Kidney (tissue), 14 donors: ENCODE results near the gene NBAS. TPM values are rescaled to one million over a fixed set of nuclear protein-coding genes. Genes with fewer than 3 reads are reported as not detected.

ENCODE experiments used
- DNase-seq, 5 donors: peaks; one replicate each; pipeline ENCODE4 v3.0.0-alpha.2; 2013 to 2020
- FAIRE-seq: peaks from 2 replicates; lab custom pipeline; 2012; peaks lifted over from hg19 to GRCh38; lab: Jason Lieb, UNC
- H3K27ac ChIP-seq, 2 donors: one replicate each; pipeline ENCODE4 v1.7.0; 2013; ENCODE audit warnings: low read depth in 2 of 2, low read length in 2 of 2, inconsistent platforms in 1 of 2
- H3K27me3 ChIP-seq: one replicate; pipeline ENCODE4 v1.7.1; 2013; ENCODE audit warnings: low read length, inconsistent platforms; ENCODE audit not compliant: control insufficient read depth, insufficient read depth
- H3K36me3 ChIP-seq, 3 donors: one replicate each; pipeline versions ENCODE4 v1.7.0 to v1.7.1; 2013; ENCODE audit warnings: low read length in 3 of 3, control low read depth in 1 of 3, inconsistent platforms in 1 of 3; ENCODE audit not compliant: insufficient read depth in 3 of 3, control insufficient read depth in 2 of 3
- H3K4me1 ChIP-seq, 3 donors: one replicate each; pipeline versions ENCODE4 v1.7.0 to v1.7.1; 2013; ENCODE audit warnings: low read length in 3 of 3, inconsistent platforms in 1 of 3, low read depth in 1 of 3; ENCODE audit not compliant: control insufficient read depth in 2 of 3, insufficient read depth in 2 of 3
- H3K4me3 ChIP-seq, 3 donors: one replicate each; pipeline versions ENCODE4 v1.7.0 to v1.8.1; 2013; ENCODE audit warnings: low read length in 3 of 3, control low read depth in 1 of 3, inconsistent platforms in 1 of 3
- H3K9ac ChIP-seq, 3 donors: one replicate each; pipeline versions ENCODE4 v1.7.0 to v1.7.1; 2013; ENCODE audit warnings: low read length in 3 of 3, control low read depth in 1 of 3, inconsistent platforms in 1 of 3
- H3K9me3 ChIP-seq, 3 donors: one replicate each; pipeline versions ENCODE4 v1.7.0 to v1.7.1; 2013; ENCODE audit warnings: low read length in 3 of 3, control low read depth in 1 of 3, inconsistent platforms in 1 of 3; ENCODE audit not compliant: control insufficient read depth in 2 of 3, insufficient read depth in 1 of 3
- intact Hi-C: fragments of 100-400 bp; cut with DNase I; formaldehyde crosslinking; loops from one replicate; pipeline ENCODE4 v1.11.1; 2022
- polyA plus RNA-seq: library from polyadenylated mRNA; stranded (reverse); fragments of 350-450 nt; fragmentation: Illumina TruSeq; extraction: RNeasy Lipid Tissue Mini Kit (QIAGEN cat#74804); gene quantifications from one replicate; pipeline ENCODE4 v1.2.3, GENCODE V29; 2014; ENCODE audit warnings: low read depth, low replicate concordance; ENCODE audit not compliant: insufficient read depth
- total RNA-seq: library from RNA; stranded (reverse); fragmentation: NEBNext Ultra II Directional; extraction: Animal tissue kit (Norgen Biotek cat#: 25700); gene quantifications from one replicate; pipeline ENCODE4 v1.2.1, GENCODE V29; 2021
- TF ChIP-seq, protein P1 (sequence below): IDR thresholded peaks from 3 replicates; pipeline ENCODE4 v1.5.1; 2012; ENCODE audit warnings: mild to moderate bottlenecking, moderate library complexity, borderline replicate concordance; ENCODE audit not compliant: insufficient read depth; ENCODE audit errors: extremely low read depth
- donor health status: control.
- donor health status: control.
- donor health status: control.
- donor health status: control.
- donor health status: control.
- donor health status: DM: yes; HTN: yes; CAD: no.
- donor health status: Normal renal cell carcinoma (clear cell type).

Gene NBAS
- total and polyA plus RNA-seq, 2 donors from 2014 or later: 40.8 to 44.2 TPM

- H3K36me3 ChIP-seq: no peaks in the 10 kb centered on the region
Observed at GRCh38 chr2:15399241-15399640, 161.9 kb downstream of the NBAS start.

DNA sequence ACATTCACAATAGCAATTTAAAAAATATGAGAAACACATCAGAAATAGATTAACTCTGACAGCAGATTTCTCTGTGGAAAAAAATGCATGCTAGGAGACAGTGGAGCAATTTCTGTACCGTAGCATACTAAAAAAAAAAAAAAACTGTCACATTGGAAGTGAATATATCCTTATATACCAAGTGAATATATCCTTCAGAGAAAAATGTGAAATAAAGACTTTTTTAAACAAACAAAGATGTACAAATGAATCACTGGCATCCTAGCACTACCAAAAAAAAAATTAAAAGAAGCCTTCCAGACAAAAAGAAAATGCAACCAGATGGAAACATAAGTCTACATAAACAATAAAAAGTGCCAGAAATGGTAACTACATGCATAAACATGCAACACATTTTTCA, 169.4 kb downstream of the NBAS start:
- Histone ChIP-seq H3K4me1 (no peaks in the 10 kb centered on the region), H3K27ac (no peak overlapping the region), H3K4me3 (no peak overlapping the region), H3K27me3 (no peaks in the 10 kb centered on the region), H3K9ac (no peak overlapping the region), H3K36me3 (peaks cover 0 to 4% (median 2%) of the 10 kb centered on the region in 3 donors), H3K9me3 (no peaks in the 10 kb centered on the region)
- TF ChIP-seq, protein P1, sequence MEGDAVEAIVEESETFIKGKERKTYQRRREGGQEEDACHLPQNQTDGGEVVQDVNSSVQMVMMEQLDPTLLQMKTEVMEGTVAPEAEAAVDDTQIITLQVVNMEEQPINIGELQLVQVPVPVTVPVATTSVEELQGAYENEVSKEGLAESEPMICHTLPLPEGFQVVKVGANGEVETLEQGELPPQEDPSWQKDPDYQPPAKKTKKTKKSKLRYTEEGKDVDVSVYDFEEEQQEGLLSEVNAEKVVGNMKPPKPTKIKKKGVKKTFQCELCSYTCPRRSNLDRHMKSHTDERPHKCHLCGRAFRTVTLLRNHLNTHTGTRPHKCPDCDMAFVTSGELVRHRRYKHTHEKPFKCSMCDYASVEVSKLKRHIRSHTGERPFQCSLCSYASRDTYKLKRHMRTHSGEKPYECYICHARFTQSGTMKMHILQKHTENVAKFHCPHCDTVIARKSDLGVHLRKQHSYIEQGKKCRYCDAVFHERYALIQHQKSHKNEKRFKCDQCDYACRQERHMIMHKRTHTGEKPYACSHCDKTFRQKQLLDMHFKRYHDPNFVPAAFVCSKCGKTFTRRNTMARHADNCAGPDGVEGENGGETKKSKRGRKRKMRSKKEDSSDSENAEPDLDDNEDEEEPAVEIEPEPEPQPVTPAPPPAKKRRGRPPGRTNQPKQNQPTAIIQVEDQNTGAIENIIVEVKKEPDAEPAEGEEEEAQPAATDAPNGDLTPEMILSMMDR: no peak
- no peak for FAIRE-seq
- intact Hi-C loops: no loop called here
- no peak for DNase-seq

More at GRCh38 chr2:15399241-15399640, 161.9 kb downstream of the NBAS start:
- Histone ChIP-seq H3K9ac (no peak overlapping the region), H3K27me3 (no peaks in the 10 kb centered on the region), H3K27ac (no peak overlapping the region), H3K9me3 (peaks cover 0 to 1% (median 0%) of the 10 kb centered on the region in 3 donors), H3K4me3 (no peak overlapping the region), H3K4me1 (no peaks in the 10 kb centered on the region)
- intact Hi-C loops: no loop called here
- FAIRE-seq (no peak), DNase-seq (no peak)
- TF ChIP-seq, protein P1: no peak

GRCh38 chr2:15389895-15390294, 171.2 kb downstream of the NBAS start:
- intact Hi-C loops: no loop called here
- no peak for FAIRE-seq

More at GRCh38 chr2:15389895-15390294, 171.2 kb downstream of the NBAS start:
- Histone ChIP-seq H3K27me3 (no peaks in the 10 kb centered on the region), H3K36me3 (peaks cover 0 to 4% (median 2%) of the 10 kb centered on the region in 3 donors), H3K9ac (no peak overlapping the region), H3K4me1 (no peaks in the 10 kb centered on the region), H3K4me3 (no peak overlapping the region), H3K9me3 (no peaks in the 10 kb centered on the region), H3K27ac (no peak overlapping the region)
- TF ChIP-seq, protein P1: no peak
- DNase-seq: no peak
